Mesenchymal stem cell (in vitro differentiated cells and primary cell): ENCODE measurements around the gene NHLH1.

Experiments used
- DNase-seq: peaks from one replicate; pipeline ENCODE4 v3.0.0-alpha.2; 2013
- H2AFZ ChIP-seq: one replicate; pipeline ENCODE4 v1.6.1; 2013; ENCODE audit warnings: low read depth, mild to moderate bottlenecking, control low read depth, inconsistent platforms, low read length, moderate library complexity
- H2AK5ac ChIP-seq: 2 replicates; pipeline ENCODE4 v1.6.1; 2013; ENCODE audit warnings: low read length, moderate library complexity, mild to moderate bottlenecking, inconsistent platforms; ENCODE audit not compliant: severe bottlenecking
- H2BK120ac ChIP-seq: one replicate; pipeline ENCODE4 v1.6.1; 2013; ENCODE audit warnings: low read depth, mild to moderate bottlenecking, inconsistent platforms, low read length, moderate library complexity
- H2BK12ac ChIP-seq, 2 experiments: one replicate each; pipeline ENCODE4 v1.6.1; 2013; ENCODE audit warnings: inconsistent platforms in 2 of 2, low read length in 2 of 2, mild to moderate bottlenecking in 2 of 2, moderate library complexity in 2 of 2, control low read depth in 1 of 2
- H2BK15ac ChIP-seq: one replicate; pipeline ENCODE4 v1.6.1; 2013; ENCODE audit warnings: mild to moderate bottlenecking, low read depth, inconsistent platforms; ENCODE audit not compliant: poor library complexity, severe bottlenecking
- H2BK5ac ChIP-seq: 2 replicates; pipeline ENCODE4 v1.6.1; 2013; ENCODE audit warnings: low read depth, mild to moderate bottlenecking, low read length, control low read depth, inconsistent platforms; ENCODE audit not compliant: poor library complexity, severe bottlenecking
- H3K14ac ChIP-seq, 2 experiments: one replicate each; pipeline ENCODE4 v1.6.1; 2013; ENCODE audit warnings: inconsistent platforms in 2 of 2, low read length in 2 of 2, control low read depth in 1 of 2, mild to moderate bottlenecking in 1 of 2, moderate library complexity in 1 of 2
- H3K18ac ChIP-seq, 2 experiments: one replicate each; pipeline ENCODE4 v1.6.1; 2013; ENCODE audit warnings: inconsistent platforms in 2 of 2, low read length in 2 of 2, control low read depth in 1 of 2, low read depth in 1 of 2, mild to moderate bottlenecking in 1 of 2
- H3K23ac ChIP-seq, 2 experiments: one replicate each; pipeline ENCODE4 v1.6.1; 2013; ENCODE audit warnings: inconsistent platforms in 2 of 2, low read length in 2 of 2, mild to moderate bottlenecking in 2 of 2, moderate library complexity in 2 of 2, control low read depth in 1 of 2
- H3K27ac ChIP-seq: 2 replicates; pipeline ENCODE4 v1.5.1; 2013; ENCODE audit warnings: mild to moderate bottlenecking, moderate library complexity, low read length, control low read depth, inconsistent platforms; ENCODE audit not compliant: poor library complexity, severe bottlenecking
- H3K27me3 ChIP-seq, 2 experiments: 2 replicates each; pipeline versions ENCODE4 v1.6.1 to v1.7.0; 2013; ENCODE audit warnings: low read length in 2 of 2, mild to moderate bottlenecking in 2 of 2, moderate library complexity in 2 of 2, control low read depth in 1 of 2, inconsistent platforms in 1 of 2; ENCODE audit not compliant: control insufficient read depth in 1 of 2, insufficient read depth in 1 of 2
- H3K36me3 ChIP-seq, 2 experiments: 2 replicates each; pipeline versions ENCODE4 v1.6.1 to v1.7.0; 2013; ENCODE audit warnings: low read length in 2 of 2, control low read depth in 1 of 2, inconsistent platforms in 1 of 2, low read depth in 1 of 2, mild to moderate bottlenecking in 1 of 2; ENCODE audit not compliant: insufficient read depth in 2 of 2, control insufficient read depth in 1 of 2
- H3K4ac ChIP-seq, 2 experiments: one replicate each; pipeline ENCODE4 v1.6.1; 2013; ENCODE audit warnings: inconsistent platforms in 2 of 2, low read length in 2 of 2, mild to moderate bottlenecking in 2 of 2, moderate library complexity in 2 of 2, control low read depth in 1 of 2, low read depth in 1 of 2
- H3K4me1 ChIP-seq: 2 replicates; pipeline ENCODE4 v1.6.1; 2013; ENCODE audit warnings: low read depth, low read length, control low read depth; ENCODE audit not compliant: control insufficient read depth, insufficient read depth
- H3K4me2 ChIP-seq: 2 replicates; pipeline ENCODE4 v1.6.1; 2013; ENCODE audit warnings: low read length, mild to moderate bottlenecking, inconsistent platforms; ENCODE audit not compliant: poor library complexity, severe bottlenecking
- H3K4me3 ChIP-seq, 2 experiments: 2 replicates each; pipeline versions ENCODE4 v1.5.1 to v1.7.0; 2013; ENCODE audit warnings: low read length in 2 of 2, mild to moderate bottlenecking in 2 of 2, control low read depth in 1 of 2, low read depth in 1 of 2; ENCODE audit not compliant: insufficient read depth in 1 of 2
- H3K79me1 ChIP-seq: replicated peaks from 2 replicates; pipeline ENCODE4 v1.6.1; 2013; ENCODE audit warnings: mild to moderate bottlenecking, control low read depth, low read length, inconsistent platforms; ENCODE audit not compliant: poor library complexity, severe bottlenecking
- H3K9ac ChIP-seq: 2 replicates; pipeline ENCODE4 v1.7.0; 2013; ENCODE audit warnings: mild to moderate bottlenecking, low read length, moderate library complexity
- H3K9me3 ChIP-seq: 2 replicates; pipeline ENCODE4 v1.7.0; 2013; ENCODE audit warnings: mild to moderate bottlenecking, low read length; ENCODE audit not compliant: control insufficient read depth
- H4K8ac ChIP-seq: one replicate; pipeline ENCODE4 v1.6.1; 2013; ENCODE audit warnings: inconsistent platforms, mild to moderate bottlenecking, low read length, moderate library complexity
- H4K91ac ChIP-seq: one replicate; pipeline ENCODE4 v1.6.1; 2013; ENCODE audit warnings: mild to moderate bottlenecking, low read length, inconsistent platforms
- WGBS: methylation state at CpG from one replicate; pipeline ENCODE4 v1.1.7; 2013; ENCODE audit warnings: mixed read lengths; 5-methylcytosine and 5-hydroxymethylcytosine counted together

NHLH1 gene

DNA sequence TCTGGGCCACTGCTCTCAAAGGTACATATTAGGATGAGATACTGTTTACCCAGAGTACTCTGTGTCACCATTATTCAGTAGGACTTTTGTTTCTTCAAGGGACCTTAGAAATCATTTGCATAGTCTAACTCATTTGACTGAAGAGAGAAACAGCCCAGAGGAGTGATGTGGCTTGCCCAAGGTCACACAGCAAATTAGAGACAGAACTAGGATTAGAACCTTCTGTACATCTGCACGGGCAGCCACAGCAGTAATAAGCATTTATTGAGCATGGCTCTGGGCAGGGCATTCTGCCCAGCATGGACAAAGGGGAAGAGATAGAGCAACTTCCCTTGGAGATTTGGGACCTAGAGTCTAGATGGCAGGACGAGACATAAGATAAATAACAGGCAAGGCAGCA is 5.7 kb upstream of the NHLH1 start:
- Histone ChIP-seq H3K36me3 (peaks cover 38 to 48% of the 10 kb centered on the region in 2 experiments), H2AK5ac (no peak overlapping the region), H3K27ac (no peak overlapping the region), H2BK15ac (no peak overlapping the region), H3K27me3 (peaks cover 0 to 2% of the 10 kb centered on the region in 2 experiments), H3K4ac (no peak overlapping the region), H3K9me3 (no peaks in the 10 kb centered on the region), H2BK12ac (no peak overlapping the region), H3K79me1 (no peaks in the 10 kb centered on the region), H4K91ac (no peak overlapping the region), H3K4me2 (no peak overlapping the region), H3K18ac (no peak overlapping the region), H3K9ac (no peak overlapping the region), H3K4me1 (peaks cover 3% of the 10 kb centered on the region), H3K14ac (no peak overlapping the region), H2AFZ (no peak overlapping the region), H4K8ac (no peak overlapping the region), H3K4me3 (no peak overlapping the region), H2BK5ac (no peak overlapping the region), H2BK120ac (no peak overlapping the region), H3K23ac (no peak overlapping the region)
- 88% methylated on average over 2 of the region's 2 CpGs for WGBS
- DNase-seq: no peak

DNA sequence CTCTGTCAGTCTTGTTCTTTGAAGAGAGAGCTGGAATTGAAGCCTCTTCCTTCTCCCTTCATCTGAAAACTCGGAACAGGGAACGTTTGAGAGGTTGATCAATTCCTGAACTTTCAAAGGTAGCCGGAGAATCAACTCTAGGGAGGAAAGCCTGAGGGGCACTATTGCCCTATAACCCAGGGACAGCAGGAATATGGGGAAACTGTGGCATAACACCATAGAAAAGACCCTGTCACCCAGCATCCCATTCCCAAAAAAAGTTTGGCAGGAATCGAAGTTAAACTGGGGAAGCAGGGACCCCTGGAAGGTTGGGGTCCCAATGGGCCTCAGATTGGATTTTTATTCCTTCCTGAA is 5.1 kb upstream of the NHLH1 start:
- Histone ChIP-seq H3K18ac (no peak overlapping the region), H3K27ac (no peak overlapping the region), H3K9ac (no peak overlapping the region), H2AFZ (no peak overlapping the region), H3K4me3 (no peak overlapping the region), H3K9me3 (no peaks in the 10 kb centered on the region), H3K4ac (no peak overlapping the region), H4K91ac (no peak overlapping the region), H3K23ac (no peak overlapping the region), H3K79me1 (no peaks in the 10 kb centered on the region), H2BK120ac (no peak overlapping the region), H3K4me1 (peaks cover 3% of the 10 kb centered on the region), H4K8ac (no peak overlapping the region), H3K14ac (no peak overlapping the region), H2AK5ac (no peak overlapping the region), H3K27me3 (peaks cover 0 to 5% of the 10 kb centered on the region in 2 experiments), H2BK5ac (no peak overlapping the region), H3K4me2 (no peak overlapping the region), H2BK12ac (no peak overlapping the region), H2BK15ac (no peak overlapping the region), H3K36me3 (peaks cover 32 to 42% of the 10 kb centered on the region in 2 experiments)
- no peak for DNase-seq
- whole genome bisulfite sequencing: 100% methylated on average over 4 of the region's 4 CpGs

DNA sequence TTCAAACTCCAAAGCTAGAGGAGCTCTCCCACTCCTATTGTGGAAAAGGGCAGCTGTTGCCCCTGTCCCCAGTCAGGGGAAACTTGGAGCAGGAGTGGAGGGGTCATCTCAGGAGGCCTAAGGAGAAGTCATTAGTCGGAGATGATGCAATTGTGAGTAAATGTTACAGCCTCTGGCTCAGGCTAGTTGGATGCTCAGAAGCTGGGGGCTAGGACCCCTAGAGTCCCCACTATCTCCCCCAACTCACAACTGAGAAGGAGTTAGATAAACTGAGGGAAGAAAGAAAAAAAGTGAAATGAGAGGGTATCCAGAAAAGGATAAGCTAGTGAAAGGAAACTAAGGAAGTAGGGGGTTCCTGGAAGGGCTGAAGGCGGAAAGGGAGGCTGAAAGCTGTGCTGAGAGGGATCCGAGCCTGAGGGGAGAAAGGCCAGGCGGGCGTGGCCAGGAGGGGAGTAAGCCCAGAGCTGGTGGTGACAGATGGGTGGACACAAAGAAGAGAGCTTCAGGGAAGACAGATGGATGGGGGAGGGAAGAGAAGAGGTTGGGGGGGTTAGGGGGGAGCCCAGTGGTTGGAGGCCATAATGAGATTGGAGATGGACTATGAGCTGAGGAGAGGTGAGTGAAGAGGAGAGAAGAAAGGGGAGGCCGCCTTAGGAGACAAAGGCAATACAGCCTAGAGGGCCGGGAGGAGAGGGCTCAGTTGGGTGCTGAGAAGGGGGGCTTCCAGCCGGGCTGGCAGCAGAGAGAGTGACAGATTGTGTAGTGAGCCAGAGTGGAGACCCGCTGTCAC is 4.5 kb upstream of the NHLH1 start:
- Histone ChIP-seq H2BK12ac (no peak overlapping the region), H3K27me3 (peaks cover 5 to 11% of the 10 kb centered on the region in 2 experiments), H4K91ac (no peak overlapping the region), H3K27ac (no peak overlapping the region), H4K8ac (peak overlapping the region; percentile 7), H3K36me3 (peaks cover 26 to 38% of the 10 kb centered on the region in 2 experiments), H3K4me1 (peaks cover 3% of the 10 kb centered on the region), H3K18ac (peak overlapping the region in 1 of 2 experiments; percentile 41), H2AK5ac (no peak overlapping the region), H2BK120ac (no peak overlapping the region), H2AFZ (no peak overlapping the region), H2BK5ac (no peak overlapping the region), H3K79me1 (no peaks in the 10 kb centered on the region), H3K9me3 (no peaks in the 10 kb centered on the region), H3K4me2 (no peak overlapping the region), H3K4me3 (no peak overlapping the region), H3K23ac (no peak overlapping the region), H3K4ac (no peak overlapping the region), H3K14ac (no peak overlapping the region), H3K9ac (no peak overlapping the region), H2BK15ac (no peak overlapping the region)
- 85% methylated on average over 9 of the region's 9 CpGs for WGBS
- DNase-seq: no peak

DNA sequence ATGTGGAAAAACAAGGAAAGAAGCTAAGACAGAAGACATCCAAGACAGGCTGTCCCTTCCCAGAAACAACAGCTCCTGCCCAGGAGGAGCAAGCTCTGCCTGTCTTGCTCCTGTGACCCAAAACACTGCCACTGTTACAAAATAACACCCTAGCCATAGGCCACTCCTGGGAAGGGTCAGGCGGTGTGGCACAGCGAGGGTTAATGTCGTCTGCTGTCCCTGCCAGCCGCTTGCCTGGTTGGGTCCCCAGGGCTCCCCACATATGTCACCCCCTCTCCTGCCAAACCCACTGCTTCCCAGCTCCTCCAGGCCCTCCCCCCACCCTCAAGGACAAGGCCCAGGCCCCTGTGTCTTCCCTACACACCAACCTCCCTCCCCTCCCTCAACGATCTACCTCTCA is 3.9 kb upstream of the NHLH1 start:
- 71% methylated on average over 4 of the region's 5 CpGs for WGBS
- peak overlapping the region in 1 of 2 experiments; percentile 41 for H3K18ac ChIP-seq
- no peak for DNase-seq
- H3K36me3 ChIP-seq: peaks cover 21 to 32% of the 10 kb centered on the region in 2 experiments
- no peak overlapping the region for H2AFZ ChIP-seq
- H3K4me1 ChIP-seq: peaks cover 3% of the 10 kb centered on the region
- H3K14ac ChIP-seq: no peak overlapping the region
- H2AK5ac ChIP-seq: no peak overlapping the region
- no peak overlapping the region for H3K9ac ChIP-seq
- no peak overlapping the region for H2BK12ac ChIP-seq
- H2BK5ac ChIP-seq: no peak overlapping the region
- H3K4ac ChIP-seq: no peak overlapping the region
- H4K91ac ChIP-seq: no peak overlapping the region
- no peak overlapping the region for H3K4me3 ChIP-seq
- H2BK15ac ChIP-seq: no peak overlapping the region
- H2BK120ac ChIP-seq: no peak overlapping the region
- no peak overlapping the region for H4K8ac ChIP-seq
- no peak overlapping the region for H3K27ac ChIP-seq
- H3K9me3 ChIP-seq: no peaks in the 10 kb centered on the region
- H3K79me1 ChIP-seq: no peaks in the 10 kb centered on the region
- H3K27me3 ChIP-seq: peaks cover 9 to 17% of the 10 kb centered on the region in 2 experiments
- no peak overlapping the region for H3K23ac ChIP-seq
- no peak overlapping the region for H3K4me2 ChIP-seq
